Uterus (tissue), 4 donors: Measurements from ENCODE around the gene CDK4. TPM values are rescaled to one million over a fixed set of nuclear protein-coding genes. Genes with fewer than 3 reads are reported as not detected.
"Not testable (repeated sequence)": the region's sequence is repeated elsewhere in the genome, so short reads cannot be mapped to it uniquely, and the experiment has no call there.

Experiments used
- DNase-seq, 2 donors: peaks; one replicate each; pipeline ENCODE4 v3.0.0-alpha.2; 2019 to 2020
- H3K27ac ChIP-seq, 2 donors: fragments of 200-600 bp; sonication (generic); 1 replicate in 1 of 2; 2 replicates in 1 of 2; pipeline ENCODE4 v1.5.1; 2016 to 2018
- H3K27me3 ChIP-seq, 2 donors: fragments of 200-600 bp; sonication (generic); one replicate each; pipeline ENCODE4 v1.5.1; 2018 to 2019; ENCODE audit warnings: control low read depth in 1 of 2
- H3K36me3 ChIP-seq, 2 donors: fragments of 200-600 bp; sonication (generic); one replicate each; pipeline ENCODE4 v1.5.1; 2019; ENCODE audit warnings: control low read depth in 1 of 2
- H3K4me1 ChIP-seq, 2 donors: fragments of 200-600 bp; sonication (generic); one replicate each; pipeline ENCODE4 v1.5.1; 2018 to 2019; ENCODE audit warnings: control low read depth in 1 of 2
- H3K4me3 ChIP-seq, 2 donors: fragments of 200-600 bp; sonication (generic); 1 replicate in 1 of 2; 2 replicates in 1 of 2; pipeline ENCODE4 v1.5.1; 2018 to 2019; ENCODE audit warnings: mild to moderate bottlenecking in 1 of 2
- H3K9me3 ChIP-seq, 2 donors: fragments of 200-600 bp; sonication (generic); one replicate each; pipeline ENCODE4 v1.5.1; 2019; ENCODE audit warnings: control low read depth in 1 of 2
- CTCF ChIP-seq, 4 experiments: fragments of 200-600 bp in 2 of 4; fragments of 450-650 bp in 2 of 4; sonication (generic) in 2 of 4; IDR thresholded peaks; one replicate each; pipeline ENCODE4 v1.5.1; 2016 to 2019; ENCODE audit warnings: antibody characterized with exemption in 4 of 4, mild to moderate bottlenecking in 2 of 4, moderate library complexity in 1 of 4
- POLR2A ChIP-seq, 2 donors: fragments of 450-650 bp; IDR thresholded peaks; one replicate each; pipeline ENCODE4 v1.6.1; 2016; ENCODE audit warnings: antibody characterized with exemption in 2 of 2, mild to moderate bottlenecking in 1 of 2, moderate library complexity in 1 of 2
- intact Hi-C: fragments of 100-400 bp; cut with DNase I; formaldehyde crosslinking; loops from one replicate; pipeline ENCODE4 v1.15.1; 2023; ENCODE audit warnings: low total_unique reads
- total RNA-seq, 4 donors: library from RNA; depleted of rRNA in 3 of 4; stranded (reverse); fragments of >200 nt in 3 of 4; gene quantifications; one replicate each; pipeline versions ENCODE4 v1.1.0 to v1.2.4, GENCODE V29; 2014 to 2023
- donor health status: DM: yes; HTN: yes; CAD: no.

The CDK4 gene
- total RNA-seq, 4 donors from 2014 or later: 60.0 to 190 (median 110) TPM

DNA sequence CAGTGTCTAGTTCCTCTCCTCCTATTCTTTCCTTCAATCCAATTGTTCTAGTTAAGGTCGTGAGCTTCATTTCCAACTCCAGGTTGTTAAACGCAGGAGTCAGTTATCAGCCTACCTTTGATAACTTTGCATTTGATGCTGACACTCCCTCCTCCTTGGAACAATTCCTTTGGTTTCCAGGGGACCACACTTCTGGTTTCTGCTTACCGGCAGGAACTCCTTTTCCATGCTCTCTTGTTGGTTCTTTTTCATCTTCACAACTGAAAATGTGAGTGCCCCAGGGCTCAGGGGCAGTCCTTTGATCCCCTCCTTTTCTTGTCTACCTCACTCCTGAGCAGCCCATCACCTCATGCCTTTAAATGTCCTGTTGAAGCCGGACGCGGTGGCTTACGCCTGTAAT, 25.3 kb upstream of the CDK4 start:
- no peaks in the 10 kb centered on the region for H3K36me3 ChIP-seq
- TF ChIP-seq CTCF (IDR thresholded peaks at IDR 0.05) (no peak), POLR2A (IDR thresholded peaks at IDR 0.05) (no peak)
- H3K27me3 ChIP-seq: no peaks in the 10 kb centered on the region
- no peaks in the 10 kb centered on the region for H3K9me3 ChIP-seq
- H3K4me1 ChIP-seq: peaks cover 0 to 5% of the 10 kb centered on the region in 2 donors
- no peak overlapping the region for H3K4me3 ChIP-seq
- H3K27ac ChIP-seq: no peak overlapping the region
- DNase-seq: no peak
- intact Hi-C loops: no loop called here

- Histone ChIP-seq H3K27me3 (no peaks in the 10 kb centered on the region), H3K4me3 (no peak overlapping the region), H3K4me1 (peaks cover 0 to 8% of the 10 kb centered on the region in 2 donors), H3K27ac (no peak overlapping the region), H3K36me3 (no peaks in the 10 kb centered on the region), H3K9me3 (no peaks in the 10 kb centered on the region)
- intact Hi-C loops: no loop called here
- TF ChIP-seq POLR2A (IDR thresholded peaks at IDR 0.05): no peak
- TF ChIP-seq CTCF (IDR thresholded peaks at IDR 0.05): no peak
- no peak for DNase-seq
Measured at GRCh38 chr12:57776247-57776587, 24.1 kb upstream of the CDK4 start.

- no peaks in the 10 kb centered on the region for H3K27me3 ChIP-seq
- H3K4me3 ChIP-seq: no peak overlapping the region
- H3K27ac ChIP-seq: no peak overlapping the region
- no peak for DNase-seq
- H3K4me1 ChIP-seq: peaks cover 0 to 8% of the 10 kb centered on the region in 2 donors
- no peaks in the 10 kb centered on the region for H3K36me3 ChIP-seq
- no peaks in the 10 kb centered on the region for H3K9me3 ChIP-seq
- TF ChIP-seq CTCF (IDR thresholded peaks at IDR 0.05): no peak
- intact Hi-C loops: no loop called here
Measured at GRCh38 chr12:57775563-57776246, 23.6 kb upstream of the CDK4 start.

GRCh38 chr12:57775044-57775443, 22.9 kb upstream of the CDK4 start:
- no peak overlapping the region for H3K27ac ChIP-seq
- peaks cover 0 to 8% of the 10 kb centered on the region in 2 donors for H3K4me1 ChIP-seq
- no peak overlapping the region for H3K4me3 ChIP-seq
- H3K36me3 ChIP-seq: no peaks in the 10 kb centered on the region
- intact Hi-C loops: no loop called here
- no peak for DNase-seq
- no peak for TF ChIP-seq CTCF (IDR thresholded peaks at IDR 0.05)
- no peak for TF ChIP-seq POLR2A (IDR thresholded peaks at IDR 0.05)
- no peaks in the 10 kb centered on the region for H3K27me3 ChIP-seq
- no peaks in the 10 kb centered on the region for H3K9me3 ChIP-seq

DNA sequence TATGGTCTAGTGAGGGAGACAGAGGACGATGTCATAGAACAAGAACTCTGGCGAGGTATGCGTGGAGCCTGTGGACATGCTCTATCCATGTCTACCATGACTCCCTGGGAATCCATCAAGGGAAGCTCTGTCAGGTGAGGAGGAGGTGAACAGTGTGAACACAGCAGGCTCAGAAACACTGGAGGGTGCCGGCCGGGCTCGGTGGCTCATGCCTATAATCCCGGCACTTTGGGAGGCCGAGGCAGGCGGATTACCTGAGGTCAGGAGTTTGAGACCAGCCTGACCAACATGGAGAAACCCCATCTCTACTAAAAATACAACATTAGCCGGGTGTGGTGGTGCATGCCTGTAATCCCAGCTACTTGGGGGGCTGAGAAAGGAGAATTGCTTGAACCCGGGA, 22.5 kb upstream of the CDK4 start:
- H3K4me3 ChIP-seq, intact Hi-C loops, DNase-seq, H3K4me1 ChIP-seq, H3K9me3 ChIP-seq, H3K36me3 ChIP-seq, H3K27me3 ChIP-seq, H3K27ac ChIP-seq: not testable (repeated sequence)
